Left lung (tissue), 10 donors: ENCODE measurements around the gene CHST10. TPM values are rescaled to one million over a fixed set of nuclear protein-coding genes. Genes with fewer than 3 reads are reported as not detected.

Experiments used
- ATAC-seq: fragments of 200-7000 bp; cut with Tn5 transposase; one replicate; pipeline ENCODE4 v1.9.1; 2020; ENCODE audit warnings: moderate library complexity
- DNase-seq, 4 donors: peaks; one replicate each; pipeline ENCODE4 v3.0.0-alpha.2; 2013 to 2020
- H3K27ac ChIP-seq, 2 donors: fragments of 200-600 bp; sonication (generic) in 1 of 2; one replicate each; pipeline versions ENCODE4 v1.5.0 to v1.8.0; 2020 to 2021
- H3K27me3 ChIP-seq, 2 donors: fragments of 200-600 bp; sonication (generic) in 1 of 2; one replicate each; pipeline versions ENCODE4 v1.5.0 to v1.8.0; 2020 to 2021
- H3K36me3 ChIP-seq, 2 donors: fragments of 200-600 bp; sonication (generic) in 1 of 2; one replicate each; pipeline versions ENCODE4 v1.5.0 to v1.8.0; 2020 to 2021
- H3K4me1 ChIP-seq, 2 donors: fragments of 200-600 bp; one replicate each; pipeline ENCODE4 v1.8.0; 2021
- H3K4me3 ChIP-seq, 2 donors: fragments of 200-600 bp; sonication (generic) in 1 of 2; one replicate each; pipeline versions ENCODE4 v1.5.0 to v1.8.0; 2020 to 2021; ENCODE audit warnings: mild to moderate bottlenecking in 1 of 2
- H3K9me3 ChIP-seq, 2 donors: fragments of 200-600 bp; sonication (generic) in 1 of 2; one replicate each; pipeline versions ENCODE4 v1.5.0 to v1.8.0; 2020 to 2021
- intact Hi-C, 2 donors: fragments of 100-400 bp; cut with DNase I; formaldehyde crosslinking; loops; one replicate each; pipeline versions ENCODE4 v1.11.2 to v1.14.2; 2022
- polyA plus RNA-seq, 6 donors: library from polyadenylated mRNA; unstranded; fragments of 120-200 nt; gene quantifications; one replicate each; pipeline ENCODE4 v1.2.1, GENCODE V29; 2013; ENCODE audit not compliant: insufficient read length in 6 of 6
- total RNA-seq, 2 donors: library from RNA; stranded (reverse); fragmentation: NEBNext Ultra II Directional; extraction: Animal tissue kit (Norgen Biotek cat#: 25700); gene quantifications; one replicate each; pipeline ENCODE4 v1.2.1, GENCODE V29; 2021
- TF ChIP-seq, protein P1 (sequence below), 2 donors: fragments of 200-600 bp; sonication (generic) in 1 of 2; IDR thresholded peaks; one replicate each; pipeline versions ENCODE4 v1.5.0 to v1.8.0; 2021; ENCODE audit warnings: antibody characterized with exemption in 2 of 2
- donor health status: DM: no; HTN: yes; CAD: no.
- donor health status: DM: no; HTN: no; CAD: no.

CHST10 gene
- total and polyA plus RNA-seq, 8 donors: 7.3 to 32.1 (median 28.7) TPM

DNA sequence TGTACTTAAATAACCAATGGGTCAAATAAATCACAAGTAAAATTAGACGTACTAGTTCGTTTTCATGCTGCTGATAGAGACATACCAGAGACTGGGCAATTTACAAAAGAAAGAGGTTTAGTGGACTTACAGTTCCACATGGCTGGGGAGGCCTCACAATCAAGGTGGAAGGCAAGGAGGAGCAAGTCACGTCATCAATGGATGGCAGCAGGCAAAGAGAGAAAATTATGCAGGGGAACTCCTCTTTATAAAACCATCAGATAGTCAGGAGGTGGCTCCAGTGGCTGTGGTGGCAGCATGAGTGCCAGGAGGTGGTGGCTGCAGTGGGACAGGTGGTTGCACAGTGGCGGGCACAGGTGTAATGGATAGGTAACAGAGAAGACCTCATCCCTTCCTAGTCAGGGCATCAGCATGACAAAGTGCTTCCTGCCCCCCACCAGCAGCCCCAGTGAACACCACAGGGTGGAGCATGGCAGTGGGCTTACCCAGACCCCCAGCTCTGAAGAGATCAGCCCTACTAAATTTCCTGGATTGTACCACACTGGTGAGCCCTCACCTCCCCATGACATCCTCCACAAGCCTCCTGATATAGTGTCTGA lies 6.9 kb upstream of the CHST10 start:
- H3K9me3 ChIP-seq: no peaks in the 10 kb centered on the region
- TF ChIP-seq, protein P1, sequence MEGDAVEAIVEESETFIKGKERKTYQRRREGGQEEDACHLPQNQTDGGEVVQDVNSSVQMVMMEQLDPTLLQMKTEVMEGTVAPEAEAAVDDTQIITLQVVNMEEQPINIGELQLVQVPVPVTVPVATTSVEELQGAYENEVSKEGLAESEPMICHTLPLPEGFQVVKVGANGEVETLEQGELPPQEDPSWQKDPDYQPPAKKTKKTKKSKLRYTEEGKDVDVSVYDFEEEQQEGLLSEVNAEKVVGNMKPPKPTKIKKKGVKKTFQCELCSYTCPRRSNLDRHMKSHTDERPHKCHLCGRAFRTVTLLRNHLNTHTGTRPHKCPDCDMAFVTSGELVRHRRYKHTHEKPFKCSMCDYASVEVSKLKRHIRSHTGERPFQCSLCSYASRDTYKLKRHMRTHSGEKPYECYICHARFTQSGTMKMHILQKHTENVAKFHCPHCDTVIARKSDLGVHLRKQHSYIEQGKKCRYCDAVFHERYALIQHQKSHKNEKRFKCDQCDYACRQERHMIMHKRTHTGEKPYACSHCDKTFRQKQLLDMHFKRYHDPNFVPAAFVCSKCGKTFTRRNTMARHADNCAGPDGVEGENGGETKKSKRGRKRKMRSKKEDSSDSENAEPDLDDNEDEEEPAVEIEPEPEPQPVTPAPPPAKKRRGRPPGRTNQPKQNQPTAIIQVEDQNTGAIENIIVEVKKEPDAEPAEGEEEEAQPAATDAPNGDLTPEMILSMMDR (IDR thresholded peaks at IDR 0.05): no peak
- no peak overlapping the region for H3K4me3 ChIP-seq
- H3K4me1 ChIP-seq: peaks cover 0 to 8% of the 10 kb centered on the region in 2 donors
- no peaks in the 10 kb centered on the region for H3K27me3 ChIP-seq
- no peaks in the 10 kb centered on the region for H3K36me3 ChIP-seq
- no peak for ATAC-seq
- DNase-seq: no peak
- H3K27ac ChIP-seq: no peak overlapping the region
- intact Hi-C loops: no loop called here

DNA sequence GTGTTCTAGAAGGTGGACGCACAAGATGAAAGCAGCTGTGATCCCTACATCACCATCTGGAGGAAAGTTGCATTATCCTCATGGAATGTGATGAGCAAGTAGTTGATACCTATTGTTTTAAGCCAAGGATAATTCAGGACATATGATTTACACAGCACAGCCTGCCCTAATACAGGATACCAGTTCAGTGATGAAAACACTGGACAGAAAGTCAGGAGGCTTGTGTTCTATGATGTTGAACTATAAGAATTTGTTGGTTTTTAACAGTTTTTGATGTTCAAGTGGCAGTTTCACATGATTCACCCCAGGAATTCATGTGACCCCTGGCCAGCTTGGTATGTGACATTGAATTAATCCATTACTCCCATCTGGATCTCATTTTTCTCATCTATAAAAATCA lies 6.2 kb upstream of the CHST10 start:
- Histone ChIP-seq H3K4me3 (no peak overlapping the region), H3K9me3 (no peaks in the 10 kb centered on the region), H3K27ac (no peak overlapping the region), H3K4me1 (peaks cover 0 to 8% of the 10 kb centered on the region in 2 donors), H3K36me3 (no peaks in the 10 kb centered on the region), H3K27me3 (no peaks in the 10 kb centered on the region)
- DNase-seq (no peak), ATAC-seq (no peak)
- intact Hi-C loops: no loop called here
- TF ChIP-seq, protein P1 (IDR thresholded peaks at IDR 0.05): no peak

GRCh38 chr2:100422320-100423055 lies 5.0 kb upstream of the CHST10 start:
- Histone ChIP-seq H3K4me3 (no peak overlapping the region), H3K9me3 (no peaks in the 10 kb centered on the region), H3K27ac (no peak overlapping the region), H3K36me3 (no peaks in the 10 kb centered on the region), H3K4me1 (peaks cover 0 to 11% of the 10 kb centered on the region in 2 donors), H3K27me3 (peaks cover 0 to 5% of the 10 kb centered on the region in 2 donors)
- peak; percentile 76 for ATAC-seq
- intact Hi-C loops: no loop called here
- peak in 2 of 4 donors; percentile 74 to 77 for DNase-seq
- TF ChIP-seq, protein P1 (IDR thresholded peaks at IDR 0.05): peak in 1 of 2 donors; percentile 55

- intact Hi-C loops: no loop called here
Observed at GRCh38 chr2:100419915-100420314, 2.4 kb upstream of the CHST10 start.

More at GRCh38 chr2:100419915-100420314, 2.4 kb upstream of the CHST10 start:
- peaks cover 0 to 21% of the 10 kb centered on the region in 2 donors for H3K4me1 ChIP-seq
- peaks cover 0 to 19% of the 10 kb centered on the region in 2 donors for H3K27me3 ChIP-seq
- no peak for DNase-seq
- TF ChIP-seq, protein P1 (IDR thresholded peaks at IDR 0.05): no peak
- no peaks in the 10 kb centered on the region for H3K9me3 ChIP-seq
- H3K27ac ChIP-seq: no peak overlapping the region
- H3K36me3 ChIP-seq: no peaks in the 10 kb centered on the region
- no peak overlapping the region for H3K4me3 ChIP-seq
- no peak for ATAC-seq
